HG03354 (cell line): ENCODE results near the gene DHRS3.
"Not testable (repeated sequence)": the region's sequence is repeated elsewhere in the genome, so short reads cannot be mapped to it uniquely, and the experiment has no call there.

Experiments
- ATAC-seq: cut with Tn5 transposase; IDR thresholded peaks from one replicate; pipeline ENCODE4 v1.9.1; 2021; ENCODE audit warnings: mild to moderate bottlenecking; ENCODE audit not compliant: unreplicated experiment, poor library complexity, severe bottlenecking

DHRS3 gene

GRCh38 chr1:12530462-12531178 is 87.4 kb downstream of the DHRS3 start:
- no peak for ATAC-seq

- no peak for ATAC-seq
Observed at GRCh38 chr1:12529640-12530174, 88.3 kb downstream of the DHRS3 start.

- no peak for ATAC-seq
Observed at GRCh38 chr1:12528021-12528852, 89.8 kb downstream of the DHRS3 start.

DNA sequence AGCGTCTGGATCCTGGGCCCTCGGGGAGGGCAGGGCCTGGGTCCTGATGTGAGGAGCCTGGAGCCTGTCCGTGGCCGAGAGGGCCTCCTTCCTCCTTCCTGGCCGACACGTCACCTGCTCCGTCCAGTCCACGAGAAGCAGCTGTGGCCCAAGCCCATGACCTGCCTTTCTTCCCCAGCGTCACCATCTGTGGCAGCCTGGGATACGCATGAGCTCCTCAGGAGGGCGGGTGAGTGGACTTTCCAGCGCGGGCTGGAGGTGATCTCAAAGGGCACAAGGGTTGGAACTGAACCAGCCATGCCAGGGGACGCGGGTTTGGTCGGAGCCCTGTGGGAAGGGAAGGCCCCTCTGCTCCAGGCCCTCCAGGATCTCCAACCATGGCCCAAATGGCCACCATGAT is 90.4 kb downstream of the DHRS3 start:
- ATAC-seq, result no peak

- ATAC-seq, result no peak
Observed at GRCh38 chr1:12525311-12526181, 92.5 kb downstream of the DHRS3 start.

GRCh38 chr1:12524266-12524665 is 93.7 kb downstream of the DHRS3 start:
- no peak for ATAC-seq

GRCh38 chr1:12522780-12523179 is 95.2 kb downstream of the DHRS3 start:
- ATAC-seq, result not testable (repeated sequence)

DNA sequence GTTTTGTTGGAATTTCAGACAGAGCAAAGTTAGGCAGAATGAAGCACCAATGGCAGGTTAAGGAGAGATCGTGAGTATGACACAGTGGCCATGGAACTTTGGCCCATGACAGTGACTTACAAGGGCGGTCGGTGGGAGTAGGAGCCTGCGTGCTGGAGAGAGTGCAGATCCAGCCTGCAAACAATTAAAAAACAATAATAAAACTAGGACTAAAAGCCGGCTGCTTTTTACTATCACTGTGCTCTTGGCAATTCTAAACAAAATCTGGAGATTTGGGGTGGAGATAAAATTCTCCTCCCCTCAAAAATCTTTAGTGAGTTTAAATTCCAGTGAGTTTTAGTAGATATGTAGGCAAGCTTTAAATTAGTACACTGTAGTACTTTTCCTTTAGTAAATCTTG is 96.9 kb downstream of the DHRS3 start:
- no peak for ATAC-seq

DNA sequence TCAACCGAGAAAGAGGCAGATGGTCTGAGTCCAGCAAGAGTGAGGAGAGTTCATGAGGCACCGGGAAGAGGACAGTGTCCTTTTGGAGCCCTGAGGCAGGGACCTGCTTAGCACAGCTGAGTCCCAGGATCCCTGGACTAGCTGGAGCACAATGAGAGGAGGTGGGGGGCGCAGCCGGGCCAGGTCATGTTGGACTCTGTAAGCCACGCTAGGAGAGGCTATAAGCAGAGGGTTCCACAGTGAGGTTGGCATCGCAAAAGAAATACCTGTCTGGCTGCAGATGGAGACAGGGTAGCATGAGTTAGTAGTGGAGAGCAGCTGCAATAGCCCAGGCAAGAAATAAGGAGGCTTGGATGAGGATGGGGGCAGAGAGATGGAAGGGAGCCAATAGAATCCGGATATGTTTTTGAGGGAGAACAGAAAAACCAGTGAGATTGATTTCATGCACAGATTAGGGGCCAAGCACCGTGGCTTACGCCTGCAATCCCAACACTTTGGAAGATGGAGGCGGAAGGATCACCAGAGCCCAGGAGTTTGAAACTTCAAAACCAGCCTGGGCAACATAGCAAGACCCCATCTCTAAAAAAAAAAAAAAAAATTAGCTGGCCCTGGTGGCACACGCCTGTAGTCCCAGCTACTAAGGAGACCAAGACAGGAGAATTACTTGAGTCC is 98.2 kb downstream of the DHRS3 start:
- ATAC-seq, result no peak

DNA sequence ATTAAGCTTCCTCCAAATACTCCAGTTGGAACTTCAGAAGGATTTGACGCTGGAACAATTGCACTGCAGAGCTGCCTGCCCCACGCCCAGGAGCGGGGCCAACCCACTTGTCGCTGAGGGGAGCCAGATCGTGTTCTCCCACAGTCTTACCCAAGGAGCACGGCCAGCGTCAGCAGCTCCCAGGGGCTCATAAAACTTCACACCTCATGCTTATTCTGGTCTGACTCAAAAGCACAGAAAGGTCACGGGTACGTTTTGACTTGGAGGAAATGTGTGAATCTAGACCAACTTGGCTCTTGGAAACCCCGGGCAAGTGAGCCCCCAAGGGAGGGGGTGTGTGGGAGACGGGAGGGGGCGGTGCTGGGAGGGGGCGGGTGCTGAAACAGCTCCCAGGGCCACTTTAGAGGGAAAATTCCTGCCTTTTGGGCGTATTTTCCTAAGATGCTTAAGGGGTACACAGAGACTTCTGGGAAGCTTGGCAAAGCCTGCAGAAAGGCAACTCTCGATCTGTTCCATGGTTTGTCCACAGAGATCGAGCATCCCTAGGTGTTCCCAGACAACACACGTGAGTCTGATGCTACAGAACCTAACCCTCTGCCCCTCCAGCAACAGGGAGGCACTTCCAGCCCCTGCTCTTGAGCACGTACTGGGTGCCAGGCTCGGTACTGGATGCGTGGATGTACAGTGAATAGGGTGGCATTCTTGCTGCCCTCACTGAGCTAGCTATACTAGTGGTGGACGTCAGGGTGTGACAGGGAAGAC is 98.9 kb downstream of the DHRS3 start:
- ATAC-seq, result no peak
